ENCODE results near the gene MINDY3.
"Not testable (repeated sequence)": the region's sequence is repeated elsewhere in the genome, so short reads cannot be mapped to it uniquely, and the experiment has no call there.

MINDY3 gene

DNA sequence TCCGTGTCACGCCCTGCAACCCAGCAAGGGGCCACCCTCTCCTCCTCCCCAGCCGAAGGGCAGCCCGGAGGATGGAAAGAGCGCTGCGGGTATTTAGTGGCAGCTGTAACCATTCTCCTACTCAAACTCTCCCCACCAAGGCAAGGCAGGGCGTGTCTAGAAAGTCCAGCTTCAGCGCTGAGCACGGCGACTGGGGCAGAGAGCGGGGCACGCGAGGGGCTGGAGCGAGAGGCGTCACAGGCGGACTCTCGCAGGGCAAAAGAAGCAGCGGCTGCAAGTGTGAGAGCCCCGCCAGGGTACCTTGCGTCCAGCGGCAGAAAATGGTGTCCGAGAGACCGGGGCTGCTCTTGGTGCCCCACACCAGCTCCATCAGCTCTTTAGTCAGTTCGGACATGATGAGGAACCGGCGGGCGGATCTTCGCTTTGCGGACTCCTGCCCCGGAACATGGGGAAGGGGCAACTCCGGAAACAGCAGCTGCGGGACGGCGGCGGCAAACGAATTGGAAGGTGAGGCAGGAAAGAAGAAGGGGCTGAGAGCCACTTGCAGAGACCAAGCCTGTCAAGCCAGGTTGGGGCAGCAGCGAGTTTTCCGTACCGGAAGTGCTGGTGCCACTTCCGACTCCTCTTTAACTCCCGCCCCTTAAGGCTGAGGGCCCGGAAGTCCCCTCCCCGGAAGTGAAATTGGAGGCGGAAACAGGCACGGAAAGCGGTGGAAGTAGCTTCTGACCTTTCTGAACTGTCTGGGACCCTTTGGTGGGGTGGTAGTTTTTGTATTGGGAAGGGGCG is at the start of gene MINDY3:
TSS of gene MINDY3 (minus strand) at position 602 of the 786 bp plus-strand sequence. CDS start at position 394, 208 bp downstream.
- Mint-ChIP-seq H3K9me3 (peaks cover 5% of the 10 kb centered on the region), H3K36me3 (ENCODE audit: low read depth) (peaks cover 11% of the 10 kb centered on the region), H3K27ac (peak within 1 kb of the TSS; percentile 92), H3K4me1 (ENCODE audit: low read depth) (peaks cover 35% of the 10 kb centered on the region), H3K4me3 (peak within 1 kb of the TSS; percentile 99), H3K27me3 (peaks cover 23% of the 10 kb centered on the region)

DNA sequence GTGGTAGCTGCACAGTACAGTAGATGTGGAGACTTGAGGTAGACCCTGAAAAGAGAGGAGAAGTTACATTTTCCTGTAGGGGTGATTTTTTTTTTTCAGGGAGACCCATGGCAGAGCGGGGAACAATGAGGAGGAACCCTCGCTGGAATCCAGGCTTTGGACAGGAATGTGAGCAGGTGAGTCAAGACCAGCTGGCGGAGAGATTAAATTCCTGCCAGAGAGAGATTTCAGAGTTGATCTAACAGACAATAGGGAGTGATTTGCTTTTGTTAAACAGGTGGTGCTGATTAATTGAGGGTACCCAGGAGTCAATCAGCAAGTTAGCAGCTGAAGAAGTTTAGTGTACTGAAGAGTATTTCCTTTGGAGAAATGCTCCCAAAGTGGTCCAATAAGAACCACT is 41.6 kb upstream of the MINDY3 start:
- Mint-ChIP-seq H3K4me3 (no peak overlapping the region), H3K27ac (no peak overlapping the region), H3K9me3 (no peaks in the 10 kb centered on the region), H3K27me3 (peaks cover 24% of the 10 kb centered on the region), H3K36me3 (ENCODE audit: low read depth) (no peaks in the 10 kb centered on the region), H3K4me1 (ENCODE audit: low read depth) (no peaks in the 10 kb centered on the region)

DNA sequence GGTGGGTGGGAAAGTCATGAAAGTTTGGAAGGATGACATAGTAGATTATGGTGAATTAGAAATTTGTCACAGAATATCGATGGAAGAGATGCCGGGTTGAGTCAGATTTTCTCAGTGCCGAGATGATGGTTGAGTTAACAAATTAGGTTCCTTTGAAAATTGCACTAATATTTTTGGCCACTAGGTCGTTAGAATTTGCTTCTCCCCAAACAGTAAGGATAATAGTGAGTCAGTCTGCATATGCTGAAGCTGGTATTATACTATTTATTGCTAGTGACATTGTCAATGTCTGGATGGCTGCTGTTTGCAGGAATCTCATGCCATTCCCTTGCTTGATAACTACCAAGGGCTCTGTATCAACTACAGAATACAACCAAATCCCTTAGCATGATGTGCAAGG is 37.7 kb upstream of the MINDY3 start:
- Mint-ChIP-seq H3K9me3 (no peaks in the 10 kb centered on the region), H3K27ac (no peak overlapping the region), H3K36me3 (ENCODE audit: low read depth) (no peaks in the 10 kb centered on the region), H3K27me3 (peaks cover 37% of the 10 kb centered on the region), H3K4me3 (no peak overlapping the region), H3K4me1 (ENCODE audit: low read depth) (no peaks in the 10 kb centered on the region)

DNA sequence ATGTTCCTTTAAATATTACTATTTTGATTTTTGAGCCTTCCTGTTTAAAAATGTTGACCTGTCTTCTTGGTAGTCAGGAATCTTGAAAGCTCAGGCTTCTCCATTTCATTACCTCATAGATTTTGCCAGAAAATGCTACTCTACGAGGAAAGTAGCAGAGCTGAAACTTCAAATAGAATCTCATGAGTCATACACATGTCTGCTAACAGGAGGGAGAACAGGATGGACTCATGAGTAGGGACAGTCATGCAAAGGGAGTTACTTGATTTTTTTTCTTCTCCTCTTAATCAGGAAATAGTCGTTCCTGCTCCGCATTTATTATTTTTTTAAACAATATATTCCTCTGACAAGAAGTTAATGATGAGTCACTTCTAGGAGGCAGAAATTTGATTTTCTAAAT is 37.0 kb upstream of the MINDY3 start:
- Mint-ChIP-seq H3K27me3 (peaks cover 45% of the 10 kb centered on the region), H3K4me3 (no peak overlapping the region), H3K27ac (no peak overlapping the region), H3K9me3 (no peaks in the 10 kb centered on the region), H3K36me3 (ENCODE audit: low read depth) (no peaks in the 10 kb centered on the region), H3K4me1 (ENCODE audit: low read depth) (no peaks in the 10 kb centered on the region)

DNA sequence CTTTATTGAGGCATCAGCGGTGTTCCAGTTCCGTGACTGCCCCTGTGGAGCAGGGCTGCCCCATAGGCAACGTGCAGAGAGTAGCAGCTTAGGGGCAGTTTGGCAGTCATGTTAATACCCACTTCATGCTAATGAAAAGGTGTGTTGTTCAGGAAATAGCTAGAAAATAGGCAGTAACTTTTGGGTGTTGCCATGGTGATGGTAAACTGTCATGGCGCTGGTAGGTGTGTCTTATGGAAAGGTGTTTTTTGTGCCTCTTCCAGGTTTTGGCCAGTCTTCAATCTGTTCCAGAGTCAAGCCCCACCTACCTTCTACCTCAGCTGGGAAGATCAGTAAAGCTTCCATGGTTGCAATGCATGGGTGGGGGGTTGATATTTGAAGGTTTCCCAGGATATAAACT is 36.3 kb upstream of the MINDY3 start:
- Mint-ChIP-seq H3K9me3 (no peaks in the 10 kb centered on the region), H3K27ac (no peak overlapping the region), H3K4me1 (ENCODE audit: low read depth) (no peaks in the 10 kb centered on the region), H3K4me3 (no peak overlapping the region), H3K36me3 (ENCODE audit: low read depth) (no peaks in the 10 kb centered on the region), H3K27me3 (peaks cover 43% of the 10 kb centered on the region)

DNA sequence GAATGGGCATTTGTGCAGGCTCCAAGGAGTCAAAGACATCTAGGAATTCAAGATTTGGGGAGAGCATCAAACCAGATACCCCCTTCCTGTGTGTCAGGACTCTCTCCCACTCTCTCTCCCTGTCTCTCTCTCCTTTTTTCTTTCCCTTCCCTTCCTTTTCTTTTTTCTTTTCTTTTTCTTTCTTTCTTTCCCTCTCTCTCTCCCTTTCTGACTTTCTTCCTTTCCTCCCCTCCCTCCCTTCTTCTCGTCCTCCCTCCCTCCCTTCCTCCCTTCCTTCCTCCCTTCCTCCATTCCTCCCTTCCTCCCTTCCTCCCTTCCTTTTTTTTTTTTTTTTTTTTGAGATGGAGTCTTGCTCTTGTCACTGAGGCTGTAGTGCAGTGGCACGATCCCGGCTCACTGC is 24.1 kb upstream of the MINDY3 start:
- Mint-ChIP-seq H3K36me3 (ENCODE audit: low read depth) (no peaks in the 10 kb centered on the region), H3K4me3 (no peak overlapping the region), H3K4me1 (ENCODE audit: low read depth) (no peaks in the 10 kb centered on the region), H3K9me3 (no peaks in the 10 kb centered on the region), H3K27ac (no peak overlapping the region), H3K27me3 (peaks cover 58% of the 10 kb centered on the region)

DNA sequence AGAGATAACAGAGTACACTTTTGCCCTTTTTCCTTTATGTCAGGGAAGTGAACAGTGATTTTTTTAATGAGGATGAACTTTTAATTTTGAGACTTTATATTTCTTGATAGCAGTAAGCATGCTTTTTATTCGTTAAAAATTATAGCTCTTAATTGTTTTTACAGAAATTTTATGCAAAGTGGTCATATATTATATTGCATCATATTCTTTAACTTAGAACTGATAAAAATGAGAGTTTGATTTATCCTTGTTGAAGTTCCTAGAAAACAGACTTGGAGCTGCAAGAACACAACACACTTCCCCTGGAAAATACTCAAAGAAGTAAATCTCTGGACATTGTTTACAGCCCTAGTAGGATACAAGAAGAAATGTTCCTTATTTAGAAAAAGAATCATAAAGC is 21.2 kb upstream of the MINDY3 start:
- H3K36me3 Mint-ChIP-seq (ENCODE audit: low read depth): no peaks in the 10 kb centered on the region
- H3K4me3 Mint-ChIP-seq: no peak overlapping the region
- H3K9me3 Mint-ChIP-seq: no peaks in the 10 kb centered on the region
- H3K27ac Mint-ChIP-seq: no peak overlapping the region
- peaks cover 54% of the 10 kb centered on the region for H3K27me3 Mint-ChIP-seq
- no peaks in the 10 kb centered on the region for H3K4me1 Mint-ChIP-seq (ENCODE audit: low read depth)

DNA sequence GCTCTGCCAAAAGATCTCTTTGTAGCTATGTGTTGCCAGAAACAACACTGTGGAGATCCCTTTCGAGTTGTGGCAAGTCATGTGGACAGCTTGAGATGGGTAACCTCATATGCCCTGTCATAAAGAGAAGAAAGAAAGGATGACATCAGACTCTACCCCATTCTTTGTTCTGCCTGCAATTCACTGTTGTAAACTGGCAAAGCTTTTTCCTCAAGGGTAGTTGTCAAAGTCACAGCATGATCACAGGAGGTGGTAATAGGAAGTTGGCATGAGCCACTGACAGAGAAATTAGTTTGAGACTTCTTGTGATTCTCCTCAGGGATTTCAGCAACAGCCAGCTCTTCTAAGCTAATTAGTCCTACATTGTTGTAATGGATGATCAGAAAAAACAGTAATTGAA is 19.4 kb upstream of the MINDY3 start:
- Mint-ChIP-seq H3K27me3 (peaks cover 57% of the 10 kb centered on the region), H3K36me3 (ENCODE audit: low read depth) (no peaks in the 10 kb centered on the region), H3K4me1 (ENCODE audit: low read depth) (no peaks in the 10 kb centered on the region), H3K9me3 (no peaks in the 10 kb centered on the region), H3K27ac (no peak overlapping the region), H3K4me3 (no peak overlapping the region)

DNA sequence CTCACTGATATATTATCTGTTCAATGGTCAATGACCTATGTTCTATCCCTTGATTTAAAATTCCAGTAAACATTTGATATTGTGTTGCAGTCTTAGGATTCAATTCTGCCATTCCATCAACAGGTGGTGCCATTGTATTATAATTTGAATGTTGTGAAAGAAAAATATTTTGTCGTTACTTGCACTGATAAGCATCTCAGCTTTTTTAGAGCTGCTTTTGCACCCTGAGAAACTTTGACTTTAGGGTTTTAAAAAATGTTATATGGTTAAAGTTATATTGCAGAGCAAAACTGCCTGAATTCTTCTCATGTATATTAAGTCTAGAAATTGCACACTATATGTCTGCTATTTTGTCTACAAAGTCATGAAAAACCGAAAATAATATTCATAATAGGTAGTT is 18.8 kb upstream of the MINDY3 start:
- H3K27ac Mint-ChIP-seq: no peak overlapping the region
- no peak overlapping the region for H3K4me3 Mint-ChIP-seq
- H3K4me1 Mint-ChIP-seq (ENCODE audit: low read depth): no peaks in the 10 kb centered on the region
- H3K36me3 Mint-ChIP-seq (ENCODE audit: low read depth): no peaks in the 10 kb centered on the region
- H3K27me3 Mint-ChIP-seq: peaks cover 63% of the 10 kb centered on the region
- no peaks in the 10 kb centered on the region for H3K9me3 Mint-ChIP-seq

DNA sequence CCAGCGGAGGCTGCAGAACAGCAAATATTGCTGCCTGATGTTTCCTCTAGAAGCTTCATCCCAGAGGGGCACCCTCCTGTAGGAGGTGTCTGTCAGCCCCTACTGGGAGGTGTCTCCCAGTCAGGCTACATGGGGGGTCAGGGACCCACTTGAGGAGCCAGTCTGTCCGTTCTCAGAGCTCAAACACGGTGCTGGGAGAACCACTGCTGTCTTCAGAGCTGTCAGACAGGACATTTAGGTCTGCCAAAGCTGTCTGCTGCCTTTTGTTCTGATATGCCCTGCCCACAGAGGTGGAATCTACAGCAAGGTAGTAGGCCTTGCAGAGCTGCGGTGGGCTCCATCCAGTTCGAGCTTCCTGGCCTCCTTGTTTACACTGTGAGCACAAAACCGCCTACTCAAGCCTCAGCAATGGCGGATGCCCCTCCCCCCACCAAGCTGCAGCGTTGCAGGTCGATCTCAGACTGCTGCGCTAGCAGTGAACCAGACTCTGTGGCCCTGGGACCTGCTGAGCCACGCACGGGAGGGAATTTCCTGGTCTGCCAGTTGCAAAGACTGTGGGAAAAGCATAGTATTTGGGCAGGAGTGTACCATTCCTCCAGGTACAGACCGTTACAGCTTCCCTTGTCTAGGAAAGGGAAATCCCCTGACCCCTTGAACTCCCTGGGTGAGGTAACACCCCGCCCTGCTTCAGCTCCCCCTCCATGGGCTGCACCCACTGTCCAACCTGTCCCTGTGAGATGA is 17.7 kb upstream of the MINDY3 start:
- Mint-ChIP-seq H3K27ac (no peak overlapping the region), H3K27me3 (peaks cover 71% of the 10 kb centered on the region), H3K4me1 (ENCODE audit: low read depth) (no peaks in the 10 kb centered on the region), H3K36me3 (ENCODE audit: low read depth) (peaks cover 5% of the 10 kb centered on the region), H3K9me3 (no peaks in the 10 kb centered on the region), H3K4me3 (no peak overlapping the region)

DNA sequence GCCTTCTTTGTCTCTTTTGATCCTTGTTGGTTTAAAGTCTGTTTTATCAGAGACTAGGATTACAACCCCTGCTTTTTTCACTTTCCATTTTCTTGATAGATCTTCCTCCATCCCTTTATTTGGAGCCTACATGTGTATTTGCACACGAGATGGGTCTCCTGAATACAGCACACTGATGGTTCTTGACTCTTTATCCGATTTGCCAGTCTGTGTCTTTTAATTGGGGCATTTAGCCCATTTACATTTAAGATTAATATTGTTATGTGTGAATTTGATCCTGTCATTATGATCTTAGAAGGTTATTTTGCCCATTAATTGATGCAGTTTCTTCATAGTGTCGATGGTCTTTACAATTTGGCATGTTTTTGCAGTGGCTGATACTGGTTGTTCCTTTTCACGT is 16.0 kb upstream of the MINDY3 start:
- H3K27me3 Mint-ChIP-seq: peaks cover 70% of the 10 kb centered on the region

DNA sequence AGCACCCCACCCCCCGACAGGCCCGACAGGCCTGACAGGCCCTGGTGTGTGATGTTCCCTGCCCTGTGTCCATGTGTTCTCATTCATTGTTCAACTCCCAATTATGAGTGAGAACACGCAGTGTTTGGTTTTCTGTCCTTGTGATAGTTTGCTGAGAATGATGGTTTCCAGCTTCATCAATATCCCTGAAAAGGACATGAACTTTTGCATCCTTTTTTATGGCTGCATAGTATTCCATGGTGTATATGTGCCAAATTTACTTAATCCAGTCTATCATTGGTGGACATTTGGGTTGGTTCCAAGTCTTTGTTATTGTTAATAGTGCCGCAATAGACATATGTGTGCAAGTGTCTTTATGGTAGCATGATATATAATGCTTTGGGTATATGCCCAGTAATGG is 12.3 kb upstream of the MINDY3 start:
- not testable (repeated sequence) for H3K4me3 Mint-ChIP-seq; H3K9me3 Mint-ChIP-seq; H3K36me3 Mint-ChIP-seq (ENCODE audit: low read depth); H3K27ac Mint-ChIP-seq; H3K4me1 Mint-ChIP-seq (ENCODE audit: low read depth)
- H3K27me3 Mint-ChIP-seq: peaks cover 83% of the 10 kb centered on the region

More for the DNA sequence above, 16.0 kb upstream of the MINDY3 start:
- H3K36me3 Mint-ChIP-seq (ENCODE audit: low read depth); H3K9me3 Mint-ChIP-seq; H3K27ac Mint-ChIP-seq; H3K4me3 Mint-ChIP-seq; H3K4me1 Mint-ChIP-seq (ENCODE audit: low read depth): not testable (repeated sequence)

DNA sequence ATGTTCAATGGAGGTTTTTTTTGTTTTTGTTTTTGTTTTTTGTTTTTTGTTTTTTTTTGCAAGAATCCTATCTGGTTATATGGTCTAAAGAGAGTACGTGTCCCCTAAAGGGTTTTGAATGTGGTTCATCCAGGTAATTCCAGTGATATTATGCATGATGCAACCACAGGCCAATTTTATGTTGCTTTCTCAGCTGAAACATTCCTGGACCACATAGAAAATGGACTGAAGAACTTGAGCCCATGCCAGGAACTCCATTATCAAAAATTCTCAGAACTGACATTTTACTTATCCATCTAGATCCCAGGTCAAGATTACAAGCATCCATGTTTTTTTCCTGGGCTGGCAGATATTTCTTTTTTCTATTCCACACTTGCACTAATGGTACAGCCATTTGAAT is 11.5 kb upstream of the MINDY3 start:
- Mint-ChIP-seq H3K27ac (no peak overlapping the region), H3K27me3 (peaks cover 84% of the 10 kb centered on the region), H3K36me3 (ENCODE audit: low read depth) (peaks cover 5% of the 10 kb centered on the region), H3K9me3 (no peaks in the 10 kb centered on the region), H3K4me1 (ENCODE audit: low read depth) (no peaks in the 10 kb centered on the region), H3K4me3 (no peak overlapping the region)

DNA sequence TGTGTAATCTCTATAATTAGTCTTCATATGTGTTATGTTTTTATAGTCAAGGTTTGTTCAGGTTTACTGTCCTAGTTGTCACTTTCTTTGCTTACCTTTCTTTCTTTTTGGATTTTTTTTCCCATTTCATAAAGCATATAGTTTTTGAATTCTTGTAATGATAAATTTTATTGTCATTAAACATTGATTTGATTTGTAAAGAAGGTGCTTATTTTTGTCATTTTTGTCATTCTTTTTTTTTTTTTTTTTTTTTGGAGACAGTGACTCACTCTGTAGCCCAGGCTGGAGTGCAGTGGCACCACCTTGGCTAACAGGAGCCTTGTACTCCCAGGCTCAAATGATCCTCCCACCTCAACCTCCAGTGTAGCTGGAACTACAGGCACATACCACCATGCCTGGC is 9.6 kb upstream of the MINDY3 start:
- Mint-ChIP-seq H3K4me3 (no peak overlapping the region), H3K4me1 (ENCODE audit: low read depth) (no peaks in the 10 kb centered on the region), H3K9me3 (no peaks in the 10 kb centered on the region), H3K36me3 (ENCODE audit: low read depth) (peaks cover 5% of the 10 kb centered on the region), H3K27me3 (peaks cover 86% of the 10 kb centered on the region), H3K27ac (no peak overlapping the region)

DNA sequence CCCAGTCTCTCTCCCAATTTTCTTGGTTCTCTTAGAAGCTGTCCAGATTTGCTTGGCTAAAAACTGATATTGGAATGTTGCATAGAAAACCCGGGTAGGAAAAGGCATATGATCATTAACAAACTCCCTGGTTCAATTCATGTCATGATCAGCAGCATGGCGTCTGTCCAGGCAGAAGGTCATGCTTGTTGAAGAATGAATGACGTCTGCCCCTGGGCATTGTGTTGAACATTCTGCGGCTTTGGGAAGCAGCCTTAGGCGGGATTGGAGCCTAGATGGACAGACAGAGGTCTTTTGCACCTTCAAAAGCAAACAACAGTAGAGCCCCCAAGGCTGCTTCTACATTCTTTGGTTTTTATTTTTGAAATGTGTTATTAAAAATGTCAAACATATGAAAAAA is 7.7 kb upstream of the MINDY3 start:
- Mint-ChIP-seq H3K27me3 (peaks cover 83% of the 10 kb centered on the region), H3K9me3 (no peaks in the 10 kb centered on the region), H3K36me3 (ENCODE audit: low read depth) (peaks cover under 1% of the 10 kb centered on the region)

More for the DNA sequence above, 7.7 kb upstream of the MINDY3 start:
- no peak overlapping the region for H3K27ac Mint-ChIP-seq
- no peak overlapping the region for H3K4me3 Mint-ChIP-seq
- no peaks in the 10 kb centered on the region for H3K4me1 Mint-ChIP-seq (ENCODE audit: low read depth)

Data from stimulated activated naive CD8-positive, alpha-beta T cell treated with anti-CD3 and anti-CD28 coated beads, Interleukin-15, Interleukin-2, amounts not matched to agents 100 ng/mL and 50 ng/mL, for 24 hours (primary cell).